PC-9 (cell line): ENCODE measurements around the gene MBNL2.

Experiments
- CTCF ChIP-seq: fragments of 200-600 bp; sonication (generic); conservative IDR thresholded peaks from 2 replicates; pipeline ENCODE4 v1.6.1; 2017; ENCODE audit warnings: mixed run types, antibody characterized with exemption, mild to moderate bottlenecking, moderate library complexity
- EZH2 ChIP-seq: fragments of 200-600 bp; sonication (generic); IDR thresholded peaks from 2 replicates; pipeline ENCODE4 v1.8.0; 2017; ENCODE audit warnings: antibody characterized with exemption, low read depth

GRCh38 chr13:97223711-97224541 lies 1.8 kb downstream of the MBNL2 start:
- TF ChIP-seq CTCF (no peak), EZH2 (no peak)
